Measurements from ENCODE around the gene SACS.

GRCh38 chr13:23467932-23468278 is 34.4 kb upstream of the SACS start:
- TF ChIP-seq CTCF (IDR thresholded peaks at IDR 0.05) (no peak), POLR2A (IDR thresholded peaks at IDR 0.05) (no peak), POLR2AphosphoS5 (IDR thresholded peaks at IDR 0.05) (no peak)

Measured in prostate gland (tissue), 2 donors.